A549 (cell line): ENCODE measurements around the gene MYLK4. TPM values are rescaled to one million over a fixed set of nuclear protein-coding genes. Genes with fewer than 3 reads are reported as not detected.

Experiments
- ATAC-seq, 2 experiments: fragments of 200-7000 bp in 1 of 2; fragments of >200 bp in 1 of 2; cut with Nextera tagmentation in 1 of 2; cut with Tn5 transposase in 1 of 2; 3 replicates each; pipeline versions ENCODE4 v1.8.0 to v1.9.1; 2018 to 2020; ENCODE audit warnings: mild to moderate bottlenecking in 1 of 2, moderate library complexity in 1 of 2
- CTCF ChIA-PET: fragments of 300-600 bp; sonication (Branson Sonifier 250); formaldehyde crosslinking; extraction: SDS; loops from one replicate; lab custom pipeline; 2021; ENCODE audit warnings: antibody characterized with exemption, inconsistent platforms; lab: Yijun Ruan, JAX
- POLR2A ChIA-PET: fragments of 350-600 bp; formaldehyde crosslinking; extraction: SDS; loops from one replicate; lab custom pipeline; 2021; ENCODE audit warnings: antibody characterized with exemption, inconsistent platforms; lab: Yijun Ruan, JAX
- DNase-seq, 2 experiments: peaks; one replicate each; pipeline versions ENCODE4 v3.0.0 to v3.0.0-alpha.2; 2011 to 2016; ENCODE audit warnings: low read depth in 1 of 2, low spot score in 1 of 2
- FAIRE-seq: peaks from 2 replicates; lab custom pipeline; 2011; peaks lifted over from hg19 to GRCh38; lab: Jason Lieb, UNC
- H3K27ac ChIP-seq, 2 experiments: fragments of >200 bp; sonication (Bioruptor Twin); formaldehyde crosslinking; 3 replicates each; pipeline ENCODE4 v1.5.1; 2016 to 2017
- H3K4me1 ChIP-seq: fragments of >200 bp; sonication (Bioruptor Twin); formaldehyde crosslinking; 3 replicates; pipeline ENCODE4 v1.6.1; 2016
- H3K4me2 ChIP-seq: fragments of >200 bp; sonication (Bioruptor Twin); formaldehyde crosslinking; 3 replicates; pipeline ENCODE4 v1.6.1; 2016
- H3K4me3 ChIP-seq: fragments of >200 bp; sonication (Bioruptor Twin); formaldehyde crosslinking; 3 replicates; pipeline ENCODE4 v1.5.1; 2016
- H3K9me3 ChIP-seq: fragments of >200 bp; sonication (Bioruptor Twin); formaldehyde crosslinking; 3 replicates; pipeline ENCODE4 v1.6.1; 2016
- BCL3 ChIP-seq: fragments of >200 bp; sonication (Bioruptor Twin); formaldehyde crosslinking; IDR thresholded peaks from 3 replicates; pipeline ENCODE4 v1.6.1; 2016
- CHD2 ChIP-seq: fragments of 150-350 bp; IDR thresholded peaks from 2 replicates; pipeline ENCODE4 v1.6.1; 2014; ENCODE audit warnings: low read length; ENCODE audit not compliant: partially characterized antibody
- EHF ChIP-seq: fragments of 250-450 bp; sonication (Bioruptor Pico); IDR thresholded peaks from 2 replicates; pipeline ENCODE4 v1.5.0; 2020; ENCODE audit warnings: mild to moderate bottlenecking
- ELK1 ChIP-seq: fragments of 150-350 bp; IDR thresholded peaks from 2 replicates; pipeline ENCODE4 v1.6.1; 2014; ENCODE audit warnings: low read depth, mild to moderate bottlenecking, low read length
- EP300 ChIP-seq, 2 experiments: fragments of >200 bp; sonication (Bioruptor Twin); formaldehyde crosslinking; IDR thresholded peaks; 2 replicates in 1 of 2; 3 replicates in 1 of 2; pipeline ENCODE4 v1.6.1; 2016 to 2017
- ESRRA ChIP-seq: fragments of 150-350 bp; IDR thresholded peaks from 2 replicates; pipeline ENCODE4 v1.6.1; 2014; ENCODE audit warnings: mild to moderate bottlenecking, low read length, borderline replicate concordance
- FOSB ChIP-seq: fragments of 250-450 bp; sonication (Bioruptor Pico); IDR thresholded peaks from 2 replicates; pipeline ENCODE4 v1.5.0; 2020; ENCODE audit warnings: mild to moderate bottlenecking, moderate library complexity
- FOXS1 ChIP-seq: fragments of 250-450 bp; sonication (Bioruptor Pico); IDR thresholded peaks from 2 replicates; pipeline ENCODE4 v1.5.0; 2020; ENCODE audit warnings: mild to moderate bottlenecking, moderate library complexity
- HOXA7 ChIP-seq: fragments of 250-450 bp; sonication (Bioruptor Pico); IDR thresholded peaks from 2 replicates; pipeline ENCODE4 v1.5.0; 2020; ENCODE audit warnings: mild to moderate bottlenecking, moderate library complexity
- KDM1A ChIP-seq: fragments of 200-600 bp; sonication (generic); IDR thresholded peaks from 2 replicates; pipeline ENCODE4 v1.6.1; 2016; ENCODE audit warnings: low read depth, mild to moderate bottlenecking
- MAZ ChIP-seq: fragments of 150-350 bp; IDR thresholded peaks from 2 replicates; pipeline ENCODE4 v1.6.1; 2014; ENCODE audit warnings: antibody characterized with exemption, low read depth, low read length, borderline replicate concordance
- NFE2L2 ChIP-seq: fragments of 150-350 bp; conservative IDR thresholded peaks from 2 replicates; pipeline ENCODE4 v1.6.1; 2014; ENCODE audit warnings: low read length
- NPAS2 ChIP-seq: fragments of 250-450 bp; sonication (Bioruptor Pico); IDR thresholded peaks from 2 replicates; pipeline ENCODE4 v1.8.0; 2022; ENCODE audit warnings: mild to moderate bottlenecking, moderate library complexity, borderline replicate concordance
- PHF8 ChIP-seq: fragments of 200-600 bp; sonication (generic); IDR thresholded peaks from 2 replicates; pipeline ENCODE4 v1.6.1; 2016; ENCODE audit warnings: low read depth, mild to moderate bottlenecking, antibody characterized with exemption, moderate library complexity, borderline replicate concordance
- RAD21 ChIP-seq, 2 experiments: fragments of >200 bp in 1 of 2; sonication (Bioruptor Twin) in 1 of 2; formaldehyde crosslinking in 1 of 2; IDR thresholded peaks in 1 of 2; conservative IDR thresholded peaks in 1 of 2; 2 replicates in 1 of 2; 3 replicates in 1 of 2; pipeline ENCODE4 v1.6.1; 2012 to 2018; ENCODE audit warnings: inconsistent platforms in 1 of 2
- RFX5 ChIP-seq: fragments of 450-650 bp; IDR thresholded peaks from 2 replicates; pipeline ENCODE4 v1.7.1; 2014; ENCODE audit warnings: antibody characterized with exemption, mild to moderate bottlenecking, moderate library complexity
- RNF2 ChIP-seq: fragments of 200-600 bp; sonication (generic); IDR thresholded peaks from 2 replicates; pipeline ENCODE4 v1.6.1; 2016; ENCODE audit warnings: low read depth, mild to moderate bottlenecking, antibody characterized with exemption, moderate library complexity, borderline replicate concordance
- ZC3H11A ChIP-seq: fragments of 450-650 bp; IDR thresholded peaks from 2 replicates; pipeline ENCODE4 v1.6.1; 2014; ENCODE audit warnings: antibody characterized with exemption, mild to moderate bottlenecking
- ZFP36 ChIP-seq: fragments of 450-650 bp; IDR thresholded peaks from 2 replicates; pipeline ENCODE4 v1.6.1; 2014; ENCODE audit warnings: borderline replicate concordance; ENCODE audit not compliant: partially characterized antibody
- ZNF302 ChIP-seq: fragments of 250-450 bp; sonication (Bioruptor Pico); IDR thresholded peaks from 2 replicates; pipeline ENCODE4 v1.9.0; 2021; ENCODE audit warnings: inconsistent platforms, mild to moderate bottlenecking, moderate library complexity
- WGBS: methylation state at CpG from one replicate; pipeline ENCODE4 v1.1.6; 2017; ENCODE audit errors: missing lambda C conversion rate; 5-methylcytosine and 5-hydroxymethylcytosine counted together
- polyA plus RNA-seq, 4 experiments: library from polyadenylated mRNA; depleted of rRNA in 3 of 4; stranded (reverse); fragments of >200 nt; fragmentation: RNase III in 1 of 4; extraction: RNeasy Plus Mini Kit Qiagen cat#74134 plus additional on column Dnase treatment in 1 of 4; gene quantifications; 2 replicates in 3 of 4; 3 replicates in 1 of 4; pipeline ENCODE4 v1.2.3, GENCODE V29; 2011 to 2017
- TF ChIP-seq, protein P1 (sequence below): fragments of 200-600 bp; sonication (generic); IDR thresholded peaks from 2 replicates; pipeline ENCODE4 v1.6.1; 2016; ENCODE audit warnings: antibody characterized with exemption, mild to moderate bottlenecking, moderate library complexity

Gene MYLK4
- polyA plus RNA-seq, 2 of the 4 experiments (the other 2 are of a cell fraction), result 0.14 to 0.21 TPM

DNA sequence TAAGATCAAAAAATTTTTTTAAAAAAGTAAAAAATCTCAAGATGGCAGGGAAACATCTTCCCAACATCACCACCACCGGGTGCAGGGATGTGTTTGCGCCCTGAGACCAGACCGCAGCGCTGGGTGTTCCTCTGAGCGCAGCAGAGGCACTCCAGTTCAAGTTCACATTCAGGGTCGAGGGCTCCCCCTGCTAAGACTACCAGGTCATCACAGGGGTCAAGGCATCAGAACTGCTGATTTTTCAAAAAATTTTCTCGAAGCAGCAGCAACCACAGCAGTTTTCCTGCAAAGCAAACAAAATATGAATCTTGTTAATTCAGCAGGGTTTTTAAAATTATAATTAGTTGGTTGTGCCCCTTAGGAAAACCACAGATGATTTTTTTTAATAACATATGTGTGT lies 83.1 kb downstream of the MYLK4 start:
- ChIA-PET CTCF (interaction anchor here (1.1 kb wide), 1 partner anchor 33 kb away, joined by 6 read pairs; no protein-coding TSS in a partner anchor), POLR2A (no interaction called here)
- Histone ChIP-seq H3K4me1 (no peaks in the 10 kb centered on the region), H3K4me2 (no peak overlapping the region), H3K4me3 (no peak overlapping the region), H3K27ac (no peak overlapping the region), H3K9me3 (no peaks in the 10 kb centered on the region)
- FAIRE-seq, result no peak
- WGBS, result 72% methylated on average over 7 of the region's 7 CpGs
- no peak for ATAC-seq
- TF ChIP-seq CHD2, result no peak
- TF ChIP-seq RAD21 (conservative IDR thresholded peaks at IDR 0.05 in 1 of 2, IDR thresholded peaks at IDR 0.05 in 1 of 2), result no peak
- TF ChIP-seq EP300 (IDR thresholded peaks at IDR 0.05), result no peak
- no peak for TF ChIP-seq NPAS2 (CRISPR knock-in tag)
- no peak for TF ChIP-seq KDM1A
- DNase-seq, result no peak

DNA sequence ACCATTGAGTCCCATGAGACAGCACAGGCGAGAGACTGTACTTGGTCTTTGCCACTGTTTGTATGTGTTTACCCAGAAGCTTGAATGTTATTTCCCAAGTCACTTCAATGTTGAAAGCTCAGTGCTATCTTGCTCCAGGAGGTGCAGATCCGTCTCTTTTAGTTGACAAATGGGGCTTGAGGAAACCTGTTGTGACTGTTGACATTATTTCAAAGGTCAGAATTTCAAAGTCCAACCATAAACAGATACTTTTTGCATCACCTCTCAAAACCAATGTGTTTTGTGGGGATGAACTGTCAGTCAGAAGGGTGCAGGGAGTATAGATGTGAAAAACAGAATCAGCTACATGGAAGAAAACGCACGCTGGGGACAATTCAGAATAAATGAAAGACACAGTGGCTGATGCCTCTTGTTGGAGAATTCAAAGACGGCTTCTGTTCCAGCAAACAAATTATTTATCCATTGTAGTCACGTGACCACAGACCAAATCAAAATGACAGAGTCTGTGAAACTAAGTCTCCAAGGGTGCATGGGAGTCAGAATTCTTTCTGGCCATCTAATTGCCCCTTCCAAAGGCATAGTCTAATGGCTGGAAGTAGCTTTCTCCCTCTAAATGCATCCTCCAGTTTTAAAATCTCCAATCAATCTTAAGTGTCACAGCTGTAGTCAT lies 83.7 kb downstream of the MYLK4 start:
- WGBS, result 58% methylated on average over 6 of the region's 6 CpGs
- POLR2A ChIA-PET, result no interaction called here
- FAIRE-seq (no peak), ATAC-seq (no peak), DNase-seq (no peak)
- no peak overlapping the region for H3K4me2 ChIP-seq
- TF ChIP-seq FOSB (no peak), HOXA7 (no peak), RNF2 (no peak), NFE2L2 (no peak), RFX5 (no peak), ELK1 (no peak), BCL3 (no peak), ZNF302 (CRISPR knock-in tag) (no peak), MAZ (no peak), PHF8 (no peak), EHF (CRISPR knock-in tag) (no peak)
- H3K27ac ChIP-seq, result no peak overlapping the region
- CTCF ChIA-PET, result interaction anchor here (1.1 kb wide), 1 partner anchor 33 kb away, joined by 6 read pairs; no protein-coding TSS in a partner anchor
- H3K9me3 ChIP-seq, result no peaks in the 10 kb centered on the region
- H3K4me1 ChIP-seq, result no peaks in the 10 kb centered on the region
- H3K4me3 ChIP-seq, result no peak overlapping the region

GRCh38 chr6:2665146-2666070 lies 85.3 kb downstream of the MYLK4 start:
- ChIA-PET POLR2A (no interaction called here), CTCF (no interaction called here)
- no peaks in the 10 kb centered on the region for H3K9me3 ChIP-seq
- H3K4me1 ChIP-seq, result no peaks in the 10 kb centered on the region
- H3K4me2 ChIP-seq, result no peak overlapping the region
- no peak overlapping the region for H3K4me3 ChIP-seq
- FAIRE-seq (no peak), DNase-seq (no peak), ATAC-seq (no peak)
- H3K27ac ChIP-seq, result no peak overlapping the region
- WGBS, result 65% methylated on average over 10 of the region's 11 CpGs
- TF ChIP-seq ELK1 (no peak), BCL3 (no peak), FOXS1 (no peak), ESRRA (no peak), ZFP36 (no peak), EP300 (IDR thresholded peaks at IDR 0.05) (no peak), ZC3H11A (no peak), RNF2 (no peak)
- TF ChIP-seq, protein P1, sequence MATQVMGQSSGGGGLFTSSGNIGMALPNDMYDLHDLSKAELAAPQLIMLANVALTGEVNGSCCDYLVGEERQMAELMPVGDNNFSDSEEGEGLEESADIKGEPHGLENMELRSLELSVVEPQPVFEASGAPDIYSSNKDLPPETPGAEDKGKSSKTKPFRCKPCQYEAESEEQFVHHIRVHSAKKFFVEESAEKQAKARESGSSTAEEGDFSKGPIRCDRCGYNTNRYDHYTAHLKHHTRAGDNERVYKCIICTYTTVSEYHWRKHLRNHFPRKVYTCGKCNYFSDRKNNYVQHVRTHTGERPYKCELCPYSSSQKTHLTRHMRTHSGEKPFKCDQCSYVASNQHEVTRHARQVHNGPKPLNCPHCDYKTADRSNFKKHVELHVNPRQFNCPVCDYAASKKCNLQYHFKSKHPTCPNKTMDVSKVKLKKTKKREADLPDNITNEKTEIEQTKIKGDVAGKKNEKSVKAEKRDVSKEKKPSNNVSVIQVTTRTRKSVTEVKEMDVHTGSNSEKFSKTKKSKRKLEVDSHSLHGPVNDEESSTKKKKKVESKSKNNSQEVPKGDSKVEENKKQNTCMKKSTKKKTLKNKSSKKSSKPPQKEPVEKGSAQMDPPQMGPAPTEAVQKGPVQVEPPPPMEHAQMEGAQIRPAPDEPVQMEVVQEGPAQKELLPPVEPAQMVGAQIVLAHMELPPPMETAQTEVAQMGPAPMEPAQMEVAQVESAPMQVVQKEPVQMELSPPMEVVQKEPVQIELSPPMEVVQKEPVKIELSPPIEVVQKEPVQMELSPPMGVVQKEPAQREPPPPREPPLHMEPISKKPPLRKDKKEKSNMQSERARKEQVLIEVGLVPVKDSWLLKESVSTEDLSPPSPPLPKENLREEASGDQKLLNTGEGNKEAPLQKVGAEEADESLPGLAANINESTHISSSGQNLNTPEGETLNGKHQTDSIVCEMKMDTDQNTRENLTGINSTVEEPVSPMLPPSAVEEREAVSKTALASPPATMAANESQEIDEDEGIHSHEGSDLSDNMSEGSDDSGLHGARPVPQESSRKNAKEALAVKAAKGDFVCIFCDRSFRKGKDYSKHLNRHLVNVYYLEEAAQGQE, result no peak
